ENCODE measurements around the gene WNT7B.

DNA sequence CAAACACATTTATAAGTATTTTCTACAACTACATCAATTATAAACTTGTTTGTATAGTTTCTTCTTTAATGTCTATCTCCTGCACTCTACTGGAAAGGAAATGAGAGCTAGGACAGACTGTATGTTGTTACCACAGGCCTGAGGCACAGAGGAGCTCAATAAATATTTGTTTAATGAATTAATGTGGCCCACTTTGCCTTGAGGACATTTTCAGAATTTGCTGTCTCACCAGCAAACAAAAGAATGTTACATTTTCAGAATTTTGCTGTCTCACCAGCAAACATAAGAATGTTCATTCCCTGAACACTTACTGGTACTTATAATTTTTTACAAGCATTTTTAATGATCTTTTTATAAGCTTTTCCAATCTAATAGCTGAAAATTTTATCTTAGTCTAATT, 41.9 kb upstream of the WNT7B start:
- TF ChIP-seq YY1 (IDR thresholded peaks at IDR 0.05; ENCODE audit: insufficient read depth, insufficient read length) (no peak), SUZ12 (IDR thresholded peaks at IDR 0.05; ENCODE audit: extremely low read depth, insufficient read depth, insufficient read length) (no peak)

Measured in NT2/D1 (cell line).